K562 (cell line): Measurements from ENCODE around the gene KCNB1. TPM values are rescaled to one million over a fixed set of nuclear protein-coding genes. Genes with fewer than 3 reads are reported as not detected.

Experiments used
- RAD51 ChIP-seq: fragments of 450-650 bp; IDR thresholded peaks from 2 replicates; pipeline ENCODE4 v1.7.1; 2016; ENCODE audit warnings: low read depth, mild to moderate bottlenecking, borderline replicate concordance
- REST ChIP-seq, 2 experiments: fragments of 450-650 bp; formaldehyde crosslinking in 1 of 2; IDR thresholded peaks; 2 replicates each; pipeline versions ENCODE4 v1.4.0 to v1.6.1; 2014 to 2020; ENCODE audit warnings: mild to moderate bottlenecking in 2 of 2, borderline replicate concordance in 1 of 2, low read depth in 1 of 2
- SIX5 ChIP-seq, 2 experiments: IDR thresholded peaks; 2 replicates each; pipeline ENCODE4 v1.6.1; 2011; ENCODE audit warnings: low read length in 2 of 2, borderline replicate concordance in 1 of 2, low read depth in 1 of 2, mild to moderate bottlenecking in 1 of 2, moderate library complexity in 1 of 2; ENCODE audit not compliant: insufficient read depth in 1 of 2
- TFE3 ChIP-seq: fragments of 450-650 bp; formaldehyde crosslinking; IDR thresholded peaks from 2 replicates; pipeline ENCODE4 v1.4.0; 2020; ENCODE audit warnings: mild to moderate bottlenecking, mixed read lengths
- TSHZ1 ChIP-seq: fragments of 250-450 bp; sonication (Bioruptor Pico); IDR thresholded peaks from 2 replicates; pipeline ENCODE4 v1.4.0; 2020; ENCODE audit warnings: mild to moderate bottlenecking, moderate library complexity
- USF2 ChIP-seq: sonication (generic); formaldehyde crosslinking; IDR thresholded peaks from 2 replicates; pipeline ENCODE4 v1.5.0; 2020; ENCODE audit warnings: missing genetic modification reagents
- ZNF79 ChIP-seq: fragments of 250-450 bp; sonication (Bioruptor Pico); IDR thresholded peaks from 2 replicates; pipeline ENCODE4 v1.4.0; 2020; ENCODE audit warnings: low read depth, mild to moderate bottlenecking, moderate library complexity
- polyA plus RNA-seq, 8 experiments: library from polyadenylated mRNA; depleted of rRNA in 4 of 8; stranded (reverse) in 5 of 8; unstranded in 3 of 8; fragments of >200 nt; fragmentation: Nextera tagmentation in 2 of 8; fragmentation: Illumina TruSeq in 1 of 8; extraction: Ambion mirVana in 2 of 8; extraction: Trizol in 1 of 8; gene quantifications; 2 replicates each; pipeline versions ENCODE4 v1.2.1 to v1.2.3, GENCODE V29; 2011 to 2014; ENCODE audit warnings: inconsistent platforms in 1 of 8, missing spikeins in 1 of 8
- total RNA-seq, 7 experiments: library from RNA; depleted of rRNA in 6 of 7; stranded (reverse); fragments of >200 nt in 6 of 7; fragmentation: Illumina TruSeq in 2 of 7; extraction: Trizol in 2 of 7; gene quantifications; 2 replicates each; pipeline versions ENCODE4 v1.2.1 to v1.2.3, GENCODE V29; 2011 to 2021; ENCODE audit warnings: low replicate concordance in 1 of 7

The KCNB1 gene
- total and polyA plus RNA-seq, 9 of the 15 experiments (the other 6 are each of a cell fraction or from before 2014, with no cell fraction given): 0.01 to 0.06 TPM; not detected in 7

GRCh38 chr20:49501917-49502316 lies 19.4 kb upstream of the KCNB1 start (continued):
- peak; percentile 81 for TF ChIP-seq TFE3 (CRISPR knock-in tag)
- peak; percentile 54 to 58; a peak in 3 of 4 replicates for TF ChIP-seq SIX5 (IDR thresholded peaks at IDR 0.05; ENCODE audit: borderline replicate concordance in 1 of 2, insufficient read depth in 1 of 2, low read depth in 1 of 2, low read length in 2 of 2)
- no peak for TF ChIP-seq ZNF79 (CRISPR knock-in tag)
- peak; percentile 81 for TF ChIP-seq USF2 (CRISPR knock-in tag)
- no peak for TF ChIP-seq TSHZ1 (CRISPR knock-in tag)
- peak; percentile 76 for TF ChIP-seq RAD51
- 0 out of 2 replicates have a peak, but pooled peaks have one; percentile 8 for TF ChIP-seq REST (IDR thresholded peaks at IDR 0.05; ENCODE audit: borderline replicate concordance)
- no peak for TF ChIP-seq REST (CRISPR knock-in tag; IDR thresholded peaks at IDR 0.05; ENCODE audit: low read depth)
